Endothelial cell of umbilical vein (primary cell): ENCODE measurements around the gene WAPL. TPM values are rescaled to one million over a fixed set of nuclear protein-coding genes. Genes with fewer than 3 reads are reported as not detected.

ENCODE experiments used
- BruUV-seq: library from RNA; stranded (reverse); fragments of 400-500 nt; replicated peaks from 2 replicates; lab custom pipeline; 2021; lab: Mats Ljungman, UMichigan
- CTCF ChIA-PET: fragments of 300-600, 350-600 bp; sonication (Branson Sonifier 250); formaldehyde crosslinking; loops from one replicate; lab custom pipeline; 2021; ENCODE audit warnings: antibody characterized with exemption, inconsistent platforms; lab: Charles Lee
- POLR2A ChIA-PET: fragments of 300-600, 350-600 bp; sonication (Branson Sonifier 250); formaldehyde crosslinking; loops from one replicate; lab custom pipeline; 2021; ENCODE audit warnings: antibody characterized with exemption, inconsistent platforms; lab: Charles Lee
- DNase-seq: peaks from one replicate; pipeline ENCODE4 v3.0.0-alpha.2; 2011; ENCODE audit warnings: low read depth, low spot score
- FAIRE-seq: peaks from 2 replicates; lab custom pipeline; 2011; peaks lifted over from hg19 to GRCh38; lab: Jason Lieb, UNC
- H2AFZ ChIP-seq: 2 replicates; pipeline ENCODE4 v1.6.0; 2012; ENCODE audit warnings: low read depth, low read length, control low read depth, inconsistent platforms
- H3K27ac ChIP-seq: 2 replicates; pipeline ENCODE4 v1.5.1; 2011; ENCODE audit warnings: low read depth, mild to moderate bottlenecking, control low read depth, low read length, moderate library complexity; ENCODE audit not compliant: insufficient read depth
- H3K27me3 ChIP-seq, 2 experiments: 2 replicates each; pipeline versions ENCODE4 v1.6.0 to v1.6.1; 2011; ENCODE audit warnings: low read length in 2 of 2, mixed read lengths in 1 of 2; ENCODE audit not compliant: control insufficient read depth in 2 of 2, insufficient read depth in 2 of 2
- H3K36me3 ChIP-seq, 2 experiments: 2 replicates in 1 of 2; 3 replicates in 1 of 2; pipeline ENCODE4 v1.5.1; 2011; ENCODE audit warnings: low read length in 2 of 2, mild to moderate bottlenecking in 1 of 2, moderate library complexity in 1 of 2; ENCODE audit not compliant: control insufficient read depth in 2 of 2, insufficient read depth in 2 of 2; ENCODE audit errors: extremely low read depth in 1 of 2
- H3K4me1 ChIP-seq: 3 replicates; pipeline ENCODE4 v1.5.1; 2011; ENCODE audit warnings: mild to moderate bottlenecking, low read length; ENCODE audit not compliant: control insufficient read depth, insufficient read depth; ENCODE audit errors: extremely low read depth
- H3K4me2 ChIP-seq: 2 replicates; pipeline ENCODE4 v1.6.1; 2011; ENCODE audit warnings: low read length, control low read depth, mixed read lengths; ENCODE audit not compliant: insufficient read depth
- H3K4me3 ChIP-seq, 3 experiments: fragments of 200-600 bp in 1 of 3; sonication (generic), shearing (Covaris generic) in 1 of 3; replicated peaks in 1 of 3; 2 replicates each; pipeline ENCODE4 v1.5.1; 2011 to 2016; ENCODE audit warnings: control low read depth in 3 of 3, low read length in 3 of 3, mild to moderate bottlenecking in 2 of 3, inconsistent platforms in 1 of 3, low read depth in 1 of 3, moderate library complexity in 1 of 3; ENCODE audit not compliant: insufficient read depth in 1 of 3
- H3K79me2 ChIP-seq: 2 replicates; pipeline ENCODE4 v1.6.0; 2012; ENCODE audit warnings: low read length, inconsistent platforms; ENCODE audit not compliant: control insufficient read depth, insufficient read depth
- H3K9ac ChIP-seq: replicated peaks from 2 replicates; pipeline ENCODE3; 2011; ENCODE audit warnings: low read length, control low read depth; ENCODE audit not compliant: insufficient read depth; ENCODE audit errors: extremely low read depth
- H3K9me1 ChIP-seq: replicated peaks from 3 replicates; pipeline ENCODE4 v1.6.0; 2011; ENCODE audit warnings: mild to moderate bottlenecking, low read length; ENCODE audit not compliant: control insufficient read depth, insufficient read depth; ENCODE audit errors: extremely low read depth
- H3K9me3 ChIP-seq: replicated peaks from 2 replicates; pipeline ENCODE4 v1.5.1; 2012; ENCODE audit warnings: low read length, inconsistent platforms; ENCODE audit not compliant: control insufficient read depth, insufficient read depth
- H4K20me1 ChIP-seq: replicated peaks from 2 replicates; pipeline ENCODE3; 2011; ENCODE audit warnings: mild to moderate bottlenecking, low read length; ENCODE audit not compliant: control insufficient read depth, insufficient read depth; ENCODE audit errors: extremely low read depth
- EZH2 ChIP-seq: IDR thresholded peaks from 2 replicates; pipeline ENCODE4 v1.6.1; 2012; ENCODE audit warnings: borderline replicate concordance, low read depth, mild to moderate bottlenecking, moderate library complexity, low read length, inconsistent platforms; ENCODE audit not compliant: severe bottlenecking
- JUN ChIP-seq: IDR thresholded peaks from 2 replicates; pipeline ENCODE4 v1.6.1; 2011; ENCODE audit warnings: borderline replicate concordance, low read depth; ENCODE audit not compliant: insufficient read length, insufficient read depth
- MYC ChIP-seq: IDR thresholded peaks from one replicate; pipeline ENCODE4 v1.6.1; 2011; ENCODE audit warnings: mild to moderate bottlenecking, low read depth, low read length
- POLR2A ChIP-seq: IDR thresholded peaks from 2 replicates; pipeline ENCODE4 v1.6.1; 2012; ENCODE audit warnings: low read depth, mild to moderate bottlenecking, control low read depth, low read length
- POLR2AphosphoS5 ChIP-seq: IDR thresholded peaks from 2 replicates; pipeline ENCODE4 v1.6.1; 2012; ENCODE audit warnings: low read depth, mild to moderate bottlenecking, control low read depth, low read length, moderate library complexity; ENCODE audit not compliant: insufficient read depth
- dilution Hi-C: fragments of 300-500 bp; cut with MboI; formaldehyde crosslinking; loops from one replicate; pipeline ENCODE4 v1.15.0; 2019; ENCODE audit warnings: low sequenced_read_pairs; ENCODE audit not compliant: extremely low pct_ligation_motif_present
- intact Hi-C: fragments of 100-400 bp; cut with micrococcal nuclease; formaldehyde crosslinking; loops from one replicate; pipeline ENCODE4 v1.10.0; 2022
- polyA plus RNA-seq, 4 experiments: library from polyadenylated mRNA; depleted of rRNA in 3 of 4; stranded (reverse) in 3 of 4; unstranded in 1 of 4; fragments of >200 nt; gene quantifications; 2 replicates each; pipeline versions ENCODE4 v1.2.1 to v1.2.3, GENCODE V29; 2011 to 2012; ENCODE audit warnings: missing spikeins in 1 of 4
- total RNA-seq: library from RNA; stranded (reverse); gene quantifications from 2 replicates; pipeline ENCODE4 v1.2.3, GENCODE V29; 2021
- TF ChIP-seq, protein P1 (sequence below), 2 donors: IDR thresholded peaks; 1 replicate in 1 of 2; 2 replicates in 1 of 2; pipeline ENCODE4 v1.5.1; 2011; ENCODE audit warnings: low read length in 2 of 2, mild to moderate bottlenecking in 2 of 2, moderate library complexity in 2 of 2, control low read depth in 1 of 2, inconsistent platforms in 1 of 2, low read depth in 1 of 2; ENCODE audit not compliant: insufficient read depth in 1 of 2; ENCODE audit errors: extremely low read depth in 1 of 2

WAPL gene
- total and polyA plus RNA-seq, 2 donors (not counting 3 experiments of a cell fraction or from before 2014, with no cell fraction given) = 9.2 to 35.1 TPM

DNA sequence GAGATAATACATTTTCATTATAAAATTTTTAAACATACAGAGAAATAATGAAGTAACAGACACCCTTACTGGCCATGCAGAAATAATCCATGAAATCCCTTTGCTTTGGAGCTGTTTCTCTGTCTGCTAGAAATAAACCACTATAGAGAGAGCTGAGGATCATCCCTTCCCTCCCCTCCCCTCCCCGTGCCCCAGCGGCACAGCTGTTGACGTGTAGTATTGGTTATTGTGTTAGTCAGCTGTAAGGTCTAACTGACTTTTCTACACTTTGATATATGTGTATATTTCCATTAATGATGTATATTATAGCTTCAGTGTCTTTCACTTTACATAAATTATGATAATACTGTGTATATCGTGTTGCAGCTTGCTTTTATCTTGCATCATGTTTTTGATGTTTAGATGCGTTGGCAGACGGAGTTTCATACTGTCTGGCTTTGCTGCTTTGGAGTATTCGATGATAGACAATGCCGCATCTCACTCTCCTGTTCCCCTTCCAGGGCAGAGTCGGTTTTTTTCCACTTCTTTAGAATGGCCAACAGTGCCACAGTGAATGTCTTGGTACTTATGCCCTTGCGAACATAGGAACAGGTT is 127.6 kb downstream of the WAPL start:
- no peak for FAIRE-seq
- H3K4me1 ChIP-seq = no peaks in the 10 kb centered on the region
- H2AFZ ChIP-seq = no peak overlapping the region
- peaks cover 11 to 12% of the 10 kb centered on the region in 2 experiments for H3K27me3 ChIP-seq
- H3K9me3 ChIP-seq = no peaks in the 10 kb centered on the region
- no peaks in the 10 kb centered on the region for H4K20me1 ChIP-seq
- no peak overlapping the region for H3K9ac ChIP-seq
- no peak for DNase-seq
- H3K79me2 ChIP-seq = no peaks in the 10 kb centered on the region
- POLR2A ChIA-PET = no interaction called here
- no peaks in the 10 kb centered on the region for H3K36me3 ChIP-seq
- intact Hi-C loops (no loop called here), dilution Hi-C loops (no loop called here)
- TF ChIP-seq POLR2AphosphoS5 (no peak), JUN (no peak), EZH2 (no peak), POLR2A (no peak), MYC (no peak)
- TF ChIP-seq, protein P1, sequence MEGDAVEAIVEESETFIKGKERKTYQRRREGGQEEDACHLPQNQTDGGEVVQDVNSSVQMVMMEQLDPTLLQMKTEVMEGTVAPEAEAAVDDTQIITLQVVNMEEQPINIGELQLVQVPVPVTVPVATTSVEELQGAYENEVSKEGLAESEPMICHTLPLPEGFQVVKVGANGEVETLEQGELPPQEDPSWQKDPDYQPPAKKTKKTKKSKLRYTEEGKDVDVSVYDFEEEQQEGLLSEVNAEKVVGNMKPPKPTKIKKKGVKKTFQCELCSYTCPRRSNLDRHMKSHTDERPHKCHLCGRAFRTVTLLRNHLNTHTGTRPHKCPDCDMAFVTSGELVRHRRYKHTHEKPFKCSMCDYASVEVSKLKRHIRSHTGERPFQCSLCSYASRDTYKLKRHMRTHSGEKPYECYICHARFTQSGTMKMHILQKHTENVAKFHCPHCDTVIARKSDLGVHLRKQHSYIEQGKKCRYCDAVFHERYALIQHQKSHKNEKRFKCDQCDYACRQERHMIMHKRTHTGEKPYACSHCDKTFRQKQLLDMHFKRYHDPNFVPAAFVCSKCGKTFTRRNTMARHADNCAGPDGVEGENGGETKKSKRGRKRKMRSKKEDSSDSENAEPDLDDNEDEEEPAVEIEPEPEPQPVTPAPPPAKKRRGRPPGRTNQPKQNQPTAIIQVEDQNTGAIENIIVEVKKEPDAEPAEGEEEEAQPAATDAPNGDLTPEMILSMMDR (IDR thresholded peaks at IDR 0.05; ENCODE audit: extremely low read depth in 1 of 2, insufficient read depth in 1 of 2, low read depth in 1 of 2, low read length in 2 of 2) = no peak
- no peak overlapping the region for H3K4me2 ChIP-seq
- H3K4me3 ChIP-seq = no peak overlapping the region
- no TSS peak for BruUV-seq
- no peaks in the 10 kb centered on the region for H3K9me1 ChIP-seq
- no peak overlapping the region for H3K27ac ChIP-seq
- CTCF ChIA-PET = interaction anchor here (1.0 to 2.7 kb wide), 3 partner anchors 18 to 191 kb away, joined by 3 to 8 read pairs (median 3); no protein-coding TSS in a partner anchor
